IMR-90 (cell line): ENCODE measurements around the gene ANO9. TPM values are rescaled to one million over a fixed set of nuclear protein-coding genes. Genes with fewer than 3 reads are reported as not detected.

Experiments
- ATAC-seq: fragments of 200-7000 bp; cut with Tn5 transposase; 2 replicates; pipeline ENCODE4 v1.9.1; 2020; ENCODE audit warnings: low read depth, mild to moderate bottlenecking, moderate library complexity
- BruUV-seq: library from RNA; stranded (reverse); fragments of 400-500 nt; replicated peaks from 2 replicates; lab custom pipeline; 2021; lab: Mats Ljungman, UMichigan
- CTCF ChIA-PET: fragments of 300-600 bp; formaldehyde crosslinking; extraction: SDS; loops from one replicate; lab custom pipeline; 2021; ENCODE audit warnings: antibody characterized with exemption; lab: Yijun Ruan, JAX
- POLR2A ChIA-PET: fragments of 300-600 bp; sonication (Branson Sonifier 250); formaldehyde crosslinking; loops from one replicate; lab custom pipeline; 2022; ENCODE audit warnings: antibody characterized with exemption; ENCODE audit not compliant: unreplicated experiment; lab: Charles Lee
- DNase-seq: peaks from one replicate; pipeline ENCODE4 v3.0.0; 2013
- H2AFZ ChIP-seq: replicated peaks from 2 replicates; pipeline ENCODE3; 2013; ENCODE audit warnings: low read length, mild to moderate bottlenecking; ENCODE audit not compliant: poor library complexity
- H2AK5ac ChIP-seq: 2 replicates; pipeline ENCODE4 v1.6.1; 2013; ENCODE audit warnings: low read depth, low read length, inconsistent platforms
- H2AK9ac ChIP-seq: replicated peaks from 2 replicates; pipeline ENCODE3; 2013; ENCODE audit warnings: mild to moderate bottlenecking, low read depth, low read length, moderate library complexity; ENCODE audit not compliant: poor library complexity
- H2BK120ac ChIP-seq: 2 replicates; pipeline ENCODE4 v1.6.1; 2013; ENCODE audit warnings: low read depth, low read length, inconsistent platforms
- H2BK15ac ChIP-seq: 3 replicates; pipeline ENCODE4 v1.6.1; 2013; ENCODE audit warnings: low read depth, low read length, inconsistent platforms
- H2BK20ac ChIP-seq: 2 replicates; pipeline ENCODE4 v1.6.1; 2013; ENCODE audit warnings: low read depth, mild to moderate bottlenecking, inconsistent platforms, low read length, moderate library complexity
- H2BK5ac ChIP-seq: 2 replicates; pipeline ENCODE4 v1.6.1; 2013; ENCODE audit warnings: mild to moderate bottlenecking, low read depth, low read length, inconsistent platforms; ENCODE audit not compliant: poor library complexity, severe bottlenecking
- H3K14ac ChIP-seq: replicated peaks from 2 replicates; pipeline ENCODE4 v1.6.1; 2013; ENCODE audit warnings: low read depth, low read length, inconsistent platforms
- H3K18ac ChIP-seq: 2 replicates; pipeline ENCODE4 v1.6.1; 2013; ENCODE audit warnings: low read depth, low read length, control low read depth
- H3K23ac ChIP-seq: 2 replicates; pipeline ENCODE4 v1.6.1; 2013; ENCODE audit warnings: low read depth, low read length, inconsistent platforms
- H3K27ac ChIP-seq: 2 replicates; pipeline ENCODE4 v1.5.1; 2013; ENCODE audit warnings: mild to moderate bottlenecking, control low read depth, low read length; ENCODE audit not compliant: insufficient read depth
- H3K27me3 ChIP-seq: 2 replicates; pipeline ENCODE4 v1.6.1; 2013; ENCODE audit warnings: low read length; ENCODE audit not compliant: control insufficient read depth, insufficient read depth
- H3K36me3 ChIP-seq: 2 replicates; pipeline ENCODE4 v1.6.1; 2013; ENCODE audit warnings: low read length, mixed read lengths; ENCODE audit not compliant: control insufficient read depth, insufficient read depth
- H3K4ac ChIP-seq: 2 replicates; pipeline ENCODE4 v1.6.1; 2013; ENCODE audit warnings: low read depth, low read length, inconsistent platforms
- H3K4me1 ChIP-seq: 2 replicates; pipeline ENCODE4 v1.6.1; 2013; ENCODE audit warnings: low read length, mixed read lengths; ENCODE audit not compliant: control insufficient read depth, insufficient read depth
- H3K4me2 ChIP-seq: 2 replicates; pipeline ENCODE4 v1.6.1; 2013; ENCODE audit warnings: low read depth, mild to moderate bottlenecking, control low read depth, low read length, moderate library complexity
- H3K4me3 ChIP-seq: 2 replicates; pipeline ENCODE4 v1.5.1; 2013; ENCODE audit warnings: low read depth, mild to moderate bottlenecking, control low read depth, low read length, moderate library complexity; ENCODE audit not compliant: insufficient read depth
- H3K56ac ChIP-seq: 2 replicates; pipeline ENCODE4 v1.6.1; 2013; ENCODE audit warnings: low read length, inconsistent platforms; ENCODE audit not compliant: insufficient read depth; ENCODE audit errors: extremely low read depth
- H3K79me1 ChIP-seq, 2 experiments: 2 replicates each; pipeline ENCODE4 v1.6.1; 2013; ENCODE audit warnings: low read length in 2 of 2, inconsistent platforms in 1 of 2, low read depth in 1 of 2
- H3K9ac ChIP-seq: 2 replicates; pipeline ENCODE4 v1.6.1; 2013; ENCODE audit warnings: low read depth, low read length, control low read depth
- H3K9me1 ChIP-seq: 2 replicates; pipeline ENCODE4 v1.6.1; 2013; ENCODE audit warnings: low read length, inconsistent platforms; ENCODE audit not compliant: insufficient read depth
- H3K9me3 ChIP-seq: 2 replicates; pipeline ENCODE4 v1.6.1; 2013; ENCODE audit warnings: low read length; ENCODE audit not compliant: control insufficient read depth, insufficient read depth
- H4K20me1 ChIP-seq: 2 replicates; pipeline ENCODE4 v1.6.1; 2013; ENCODE audit warnings: low read length, inconsistent platforms; ENCODE audit not compliant: insufficient read depth
- H4K5ac ChIP-seq: 2 replicates; pipeline ENCODE4 v1.6.1; 2013; ENCODE audit warnings: mild to moderate bottlenecking, low read depth, low read length, control low read depth
- H4K8ac ChIP-seq, 2 experiments: 2 replicates each; pipeline ENCODE4 v1.6.1; 2013; ENCODE audit warnings: low read depth in 2 of 2, low read length in 2 of 2, control low read depth in 1 of 2, inconsistent platforms in 1 of 2
- H4K91ac ChIP-seq: 2 replicates; pipeline ENCODE4 v1.6.1; 2013; ENCODE audit warnings: low read depth, low read length, inconsistent platforms; ENCODE audit not compliant: insufficient read depth
- BHLHE40 ChIP-seq: fragments of 150-350 bp; IDR thresholded peaks from 2 replicates; pipeline ENCODE4 v1.6.1; 2016; ENCODE audit warnings: mild to moderate bottlenecking, low read depth, low read length
- CEBPB ChIP-seq: IDR thresholded peaks from 2 replicates; pipeline ENCODE4 v1.6.1; 2012; ENCODE audit warnings: low read depth, low read length, improper control_type of control experiment
- CHD1 ChIP-seq: IDR thresholded peaks from 2 replicates; pipeline ENCODE4 v1.6.1; 2012; ENCODE audit warnings: low read depth, low read length, improper control_type of control experiment
- CTCF ChIP-seq: conservative IDR thresholded peaks from 2 replicates; pipeline ENCODE4 v1.5.1; 2012; ENCODE audit warnings: mild to moderate bottlenecking, low read depth, low read length, improper control_type of control experiment
- ELK1 ChIP-seq: fragments of 150-350 bp; IDR thresholded peaks from 2 replicates; pipeline ENCODE4 v1.6.1; 2016; ENCODE audit warnings: low read depth, mild to moderate bottlenecking, low read length, moderate library complexity, borderline replicate concordance
- FOS ChIP-seq: fragments of 150-350 bp; IDR thresholded peaks from 2 replicates; pipeline ENCODE4 v1.6.1; 2016; ENCODE audit warnings: low read depth, low read length
- MAFK ChIP-seq: IDR thresholded peaks from 2 replicates; pipeline ENCODE4 v1.6.1; 2012; ENCODE audit warnings: low read depth, low read length, improper control_type of control experiment
- MAZ ChIP-seq: IDR thresholded peaks from 2 replicates; pipeline ENCODE4 v1.6.1; 2012; ENCODE audit warnings: low read depth, mild to moderate bottlenecking, low read length, improper control_type of control experiment, moderate library complexity, borderline replicate concordance
- MXI1 ChIP-seq: IDR thresholded peaks from 2 replicates; pipeline ENCODE4 v1.6.1; 2012; ENCODE audit warnings: low read depth, mild to moderate bottlenecking, low read length, moderate library complexity, borderline replicate concordance
- NFE2L2 ChIP-seq: fragments of 150-350 bp; IDR thresholded peaks from 2 replicates; pipeline ENCODE4 v1.6.1; 2016; ENCODE audit warnings: low read depth, mild to moderate bottlenecking, low read length
- POLR2A ChIP-seq: IDR thresholded peaks from 2 replicates; pipeline ENCODE4 v1.6.1; 2012; ENCODE audit warnings: mild to moderate bottlenecking, low read depth, low read length
- RCOR1 ChIP-seq: IDR thresholded peaks from 2 replicates; pipeline ENCODE4 v1.6.1; 2012; ENCODE audit warnings: mild to moderate bottlenecking, low read length, improper control_type of control experiment; ENCODE audit not compliant: insufficient replicate concordance
- RFX5 ChIP-seq: IDR thresholded peaks from 2 replicates; pipeline ENCODE4 v1.8.0; 2012; ENCODE audit warnings: low read depth, mild to moderate bottlenecking, low read length, moderate library complexity
- SMC3 ChIP-seq: fragments of 150-350 bp; IDR thresholded peaks from 2 replicates; pipeline ENCODE4 v1.6.1; 2016; ENCODE audit warnings: low read depth, mild to moderate bottlenecking, antibody characterized with exemption, low read length, moderate library complexity
- USF2 ChIP-seq: fragments of 150-350 bp; IDR thresholded peaks from 2 replicates; pipeline ENCODE4 v1.6.1; 2017; ENCODE audit warnings: mild to moderate bottlenecking, antibody characterized with exemption, low read length, low read depth
- WGBS, 2 experiments: methylation state at CpG; one replicate each; pipeline versions ENCODE4 v1.1.5 to v1.1.7; 2013; ENCODE audit warnings: missing lambda C conversion rate in 2 of 2; ENCODE audit not compliant: insufficient read length in 1 of 2; ENCODE audit errors: extremely low coverage in 2 of 2; 5-methylcytosine and 5-hydroxymethylcytosine counted together
- dilution Hi-C: fragments of 300-500 bp; cut with HindIII; formaldehyde crosslinking; loops from one replicate; pipeline ENCODE4 v1.14.3; 2018; ENCODE audit warnings: low sequenced_read_pairs; ENCODE audit not compliant: unreplicated experiment
- in situ Hi-C: fragments of 300-500 bp; cut with MboI; formaldehyde crosslinking; loops from 3 replicates; pipeline ENCODE4 v1.14.3; 2019; ENCODE audit warnings: low sequenced_read_pairs, inconsistent platforms, mixed read lengths
- intact Hi-C: fragments of 100-400 bp; cut with micrococcal nuclease; formaldehyde crosslinking; loops from 2 replicates; pipeline ENCODE4 v1.10.0; 2022
- polyA plus RNA-seq, 3 experiments: library from polyadenylated mRNA; depleted of rRNA; stranded (reverse); fragments of >200 nt; gene quantifications; 2 replicates each; pipeline ENCODE4 v1.2.3, GENCODE V29; 2012; ENCODE audit warnings: low replicate concordance in 1 of 3
- total RNA-seq: library from RNA; depleted of rRNA; stranded (reverse); fragments of >200 nt; gene quantifications from 2 replicates; pipeline ENCODE4 v1.2.3, GENCODE V29; 2012

The ANO9 gene
- total and polyA plus RNA-seq, 2 of the 4 experiments (the other 2 are of a cell fraction) = not detected

- H4K5ac ChIP-seq = no peak overlapping the region
- no peak overlapping the region for H2BK120ac ChIP-seq
- no peaks in the 10 kb centered on the region for H3K79me1 ChIP-seq
- in situ Hi-C loops = no loop called here
- peaks cover 3% of the 10 kb centered on the region; the same call in 1 of the 2 replicates for H3K4me1 ChIP-seq
- H2BK20ac ChIP-seq = no peak overlapping the region
- H3K27me3 ChIP-seq = peaks cover 2% of the 10 kb centered on the region; the same call in 1 of the 2 replicates
- H3K36me3 ChIP-seq = no peaks in the 10 kb centered on the region
- no peak overlapping the region for H2AK5ac ChIP-seq
- no peaks in the 10 kb centered on the region for H3K9me3 ChIP-seq
- H3K56ac ChIP-seq = no peak overlapping the region
- ChIA-PET CTCF (no interaction called here), POLR2A (no interaction called here)
- H4K91ac ChIP-seq = no peak overlapping the region
- H3K23ac ChIP-seq = no peak overlapping the region
- no peak overlapping the region for H2BK15ac ChIP-seq
- no TSS peak for BruUV-seq
- H3K18ac ChIP-seq = no peak overlapping the region
- H3K4me2 ChIP-seq = no peak overlapping the region
- no peak overlapping the region for H2BK5ac ChIP-seq
- dilution Hi-C loops = no loop called here
- H3K14ac ChIP-seq = no peak overlapping the region
- no peak for ATAC-seq
- H3K27ac ChIP-seq = no peak overlapping the region
- H3K4ac ChIP-seq = no peak overlapping the region
- no peak overlapping the region for H3K4me3 ChIP-seq
- H3K9me1 ChIP-seq = no peaks in the 10 kb centered on the region
- intact Hi-C loops = no loop called here
- no peak overlapping the region for H4K8ac ChIP-seq
- 83% methylated on average over 12 of the region's 15 CpGs; no CpG with 5 or more reads in 1 of the 2 experiments for WGBS, 2 experiments
- no peaks in the 10 kb centered on the region for H4K20me1 ChIP-seq
- H3K9ac ChIP-seq = no peak overlapping the region
- no peak overlapping the region for H2AFZ ChIP-seq
- DNase-seq = no peak
- peak overlapping the region; percentile 50 for H2AK9ac ChIP-seq
- TF ChIP-seq BHLHE40 (no peak), MAZ (no peak), RFX5 (no peak), ELK1 (no peak), NFE2L2 (no peak), RCOR1 (no peak), SMC3 (no peak), FOS (no peak), MXI1 (no peak), MAFK (no peak), CTCF (no peak), CHD1 (no peak), CEBPB (no peak), USF2 (no peak), POLR2A (no peak)
These were observed 33.4 kb downstream of the ANO9 start for GRCh38 chr11:408154-409007.
